GM23338 (cell line): ENCODE measurements around the gene NUB1.

Experiments used
- CREB1 ChIP-seq: fragments of 250-450 bp; sonication (Bioruptor Pico); IDR thresholded peaks from 2 replicates; pipeline ENCODE4 v1.5.0; 2020; ENCODE audit warnings: low read depth, mild to moderate bottlenecking, moderate library complexity
- CTCF ChIP-seq, 2 experiments: fragments of 200-600 bp in 1 of 2; sonication (generic) in 1 of 2; conservative IDR thresholded peaks; 2 replicates each; pipeline versions ENCODE4 v1.5.1 to v1.6.1; 2016 to 2017; ENCODE audit warnings: antibody characterized with exemption in 2 of 2, low read depth in 2 of 2, mild to moderate bottlenecking in 2 of 2, moderate library complexity in 1 of 2
- ETS1 ChIP-seq: IDR thresholded peaks from 2 replicates; pipeline ENCODE4 v1.6.1; 2016; ENCODE audit warnings: antibody characterized with exemption
- EZH2 ChIP-seq: fragments of 200-600 bp; sonication (generic); IDR thresholded peaks from one replicate; pipeline ENCODE4 v1.8.0; 2017; ENCODE audit warnings: antibody characterized with exemption, mild to moderate bottlenecking, low read depth; ENCODE audit not compliant: unreplicated experiment
- EZH2phosphoT487 ChIP-seq: fragments of 200-600 bp; sonication (generic); IDR thresholded peaks from one replicate; pipeline ENCODE4 v1.8.1; 2018; ENCODE audit warnings: antibody characterized with exemption; ENCODE audit not compliant: unreplicated experiment
- JUNB ChIP-seq: IDR thresholded peaks from one replicate; pipeline ENCODE4 v1.6.1; 2016; ENCODE audit warnings: antibody characterized with exemption; ENCODE audit not compliant: unreplicated experiment
- NANOG ChIP-seq: IDR thresholded peaks from 2 replicates; pipeline ENCODE4 v1.6.1; 2016; ENCODE audit warnings: antibody characterized with exemption, borderline replicate concordance
- POLR2AphosphoS5 ChIP-seq: IDR thresholded peaks from 2 replicates; pipeline ENCODE4 v1.6.1; 2016; ENCODE audit warnings: antibody characterized with exemption, low read depth
- REST ChIP-seq: IDR thresholded peaks from one replicate; pipeline ENCODE4 v1.6.1; 2018; ENCODE audit warnings: antibody characterized with exemption; ENCODE audit not compliant: unreplicated experiment
- ZNF114 ChIP-seq: fragments of 250-450 bp; sonication (Bioruptor Pico); IDR thresholded peaks from 2 replicates; pipeline ENCODE4 v1.5.0; 2020; ENCODE audit warnings: mild to moderate bottlenecking, moderate library complexity
- ZNF462 ChIP-seq: fragments of 250-450 bp; sonication (Bioruptor Pico); IDR thresholded peaks from 2 replicates; pipeline ENCODE4 v1.5.0; 2020; ENCODE audit warnings: mild to moderate bottlenecking, moderate library complexity

GRCh38 chr7:151387161-151388006 is 45.8 kb downstream of the NUB1 start:
- TF ChIP-seq CTCF (conservative IDR thresholded peaks at IDR 0.05; ENCODE audit: low read depth in 2 of 2) (no peak), EZH2 (no peak), POLR2AphosphoS5 (no peak), ETS1 (no peak), EZH2phosphoT487 (no peak), JUNB (no peak), CREB1 (no peak), REST (no peak), ZNF114 (no peak), ZNF462 (no peak), NANOG (no peak)
